Lower leg skin (tissue), 4 donors: ENCODE results near the gene SIRPA. TPM values are rescaled to one million over a fixed set of nuclear protein-coding genes. Genes with fewer than 3 reads are reported as not detected.

Source experiments
- DNase-seq, 2 donors: peaks; one replicate each; pipeline ENCODE4 v3.0.0-alpha.2; 2019; ENCODE audit warnings: low spot score in 2 of 2
- H3K4me3 ChIP-seq: fragments of 200-600 bp; sonication (generic); 2 replicates; pipeline ENCODE4 v1.5.1; 2017; ENCODE audit warnings: mild to moderate bottlenecking, low read depth; ENCODE audit not compliant: poor library complexity, severe bottlenecking
- CTCF ChIP-seq, 3 donors: fragments of 450-650 bp; IDR thresholded peaks; one replicate each; pipeline ENCODE4 v1.5.1; 2016; ENCODE audit warnings: antibody characterized with exemption in 3 of 3, mild to moderate bottlenecking in 3 of 3, moderate library complexity in 2 of 3
- POLR2A ChIP-seq, 2 donors: fragments of 450-650 bp; IDR thresholded peaks; one replicate each; pipeline ENCODE4 v1.6.1; 2016 to 2017; ENCODE audit warnings: antibody characterized with exemption in 2 of 2, mild to moderate bottlenecking in 1 of 2, moderate library complexity in 1 of 2
- WGBS, 2 donors: methylation state at CpG; one replicate each; pipeline ENCODE4 v1.1.5; 2018; 5-methylcytosine and 5-hydroxymethylcytosine counted together
- intact Hi-C: fragments of 100-400 bp; cut with DNase I; formaldehyde crosslinking; loops from one replicate; pipeline ENCODE4 v1.15.0; 2023; ENCODE audit warnings: low total_unique reads
- total RNA-seq, 4 donors: library from RNA; depleted of rRNA; stranded (reverse); fragments of >200 nt; gene quantifications; one replicate each; pipeline ENCODE4 v1.1.0, GENCODE V29; 2016

Gene SIRPA
- total RNA-seq, 4 donors from 2014 or later = 29.3 to 55.0 (median 44.1) TPM

GRCh38 chr20:1885940-1886693, 9.1 kb upstream of the SIRPA start:
- no peak overlapping the region for H3K4me3 ChIP-seq
- no peak for TF ChIP-seq CTCF (IDR thresholded peaks at IDR 0.05)
- no peak for TF ChIP-seq POLR2A (IDR thresholded peaks at IDR 0.05)
- WGBS, 2 donors = 79 to 80% methylated on average over 9 of the region's 9 CpGs

GRCh38 chr20:1887321-1887720, 7.9 kb upstream of the SIRPA start:
- intact Hi-C loops = no loop called here
- WGBS, 2 donors = 20 to 34% methylated on average over 5 of the region's 5 CpGs
- TF ChIP-seq CTCF (IDR thresholded peaks at IDR 0.05) = no peak
- TF ChIP-seq POLR2A (IDR thresholded peaks at IDR 0.05) = no peak

More at GRCh38 chr20:1885940-1886693, 9.1 kb upstream of the SIRPA start:
- intact Hi-C loops = no loop called here
- DNase-seq = no peak

DNA sequence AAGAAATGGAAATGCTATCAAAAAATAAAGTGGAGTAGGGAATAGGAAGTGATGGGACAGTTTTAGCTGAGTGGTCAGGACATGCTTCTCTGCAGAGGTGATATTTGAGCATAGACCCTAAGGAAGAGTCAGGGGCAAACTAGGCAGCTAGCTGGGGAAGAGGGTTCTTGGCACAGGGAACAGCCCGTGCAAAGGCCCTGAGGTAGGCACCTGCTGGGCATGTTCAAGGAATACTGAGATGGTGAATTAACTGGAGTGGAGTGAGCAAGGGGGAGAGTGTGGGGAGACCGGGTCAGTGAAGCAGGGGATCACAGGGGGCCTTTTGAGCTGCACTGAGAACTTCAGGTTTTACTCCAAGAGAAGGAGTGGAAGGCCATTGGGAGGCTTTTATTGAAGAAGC, 7.5 kb upstream of the SIRPA start:
- intact Hi-C loops = no loop called here
- no peak overlapping the region for H3K4me3 ChIP-seq
- no peak for DNase-seq
- TF ChIP-seq CTCF (IDR thresholded peaks at IDR 0.05) (no peak), POLR2A (IDR thresholded peaks at IDR 0.05) (no peak)
- WGBS, 2 donors = 70 to 94% methylated on average over 2 of the region's 2 CpGs

More at GRCh38 chr20:1887321-1887720, 7.9 kb upstream of the SIRPA start:
- H3K4me3 ChIP-seq = no peak overlapping the region
- DNase-seq = no peak

GRCh38 chr20:1888796-1889463, 6.3 kb upstream of the SIRPA start:
- intact Hi-C loops = no loop called here
- TF ChIP-seq POLR2A (IDR thresholded peaks at IDR 0.05) (no peak), CTCF (IDR thresholded peaks at IDR 0.05) (no peak)
- no peak for DNase-seq
- WGBS, 2 donors = 47 to 67% methylated on average over 5 to 7 of the region's 7 CpGs
- H3K4me3 ChIP-seq = no peak overlapping the region

GRCh38 chr20:1890469-1891262, 4.5 kb upstream of the SIRPA start:
- H3K4me3 ChIP-seq = no peak overlapping the region
- WGBS, 2 donors = 57 to 66% methylated on average over 14 of the region's 14 CpGs
- DNase-seq = no peak
- intact Hi-C loops = no loop called here
- TF ChIP-seq POLR2A (IDR thresholded peaks at IDR 0.05) (no peak), CTCF (IDR thresholded peaks at IDR 0.05) (no peak)
